Activated effector memory CD4-positive, alpha-beta T cell treated with Interleukin-2 at 50 U/mL for 16 hours (primary cell): Measurements from ENCODE around the gene ASB10.

Experiments
- DNase-seq: peaks from one replicate; pipeline ENCODE4 v3.0.0-alpha.2; 2020

Gene ASB10

GRCh38 chr7:151134743-151135524 lies 52.1 kb downstream of the ASB10 start:
- DNase-seq = no peak

DNA sequence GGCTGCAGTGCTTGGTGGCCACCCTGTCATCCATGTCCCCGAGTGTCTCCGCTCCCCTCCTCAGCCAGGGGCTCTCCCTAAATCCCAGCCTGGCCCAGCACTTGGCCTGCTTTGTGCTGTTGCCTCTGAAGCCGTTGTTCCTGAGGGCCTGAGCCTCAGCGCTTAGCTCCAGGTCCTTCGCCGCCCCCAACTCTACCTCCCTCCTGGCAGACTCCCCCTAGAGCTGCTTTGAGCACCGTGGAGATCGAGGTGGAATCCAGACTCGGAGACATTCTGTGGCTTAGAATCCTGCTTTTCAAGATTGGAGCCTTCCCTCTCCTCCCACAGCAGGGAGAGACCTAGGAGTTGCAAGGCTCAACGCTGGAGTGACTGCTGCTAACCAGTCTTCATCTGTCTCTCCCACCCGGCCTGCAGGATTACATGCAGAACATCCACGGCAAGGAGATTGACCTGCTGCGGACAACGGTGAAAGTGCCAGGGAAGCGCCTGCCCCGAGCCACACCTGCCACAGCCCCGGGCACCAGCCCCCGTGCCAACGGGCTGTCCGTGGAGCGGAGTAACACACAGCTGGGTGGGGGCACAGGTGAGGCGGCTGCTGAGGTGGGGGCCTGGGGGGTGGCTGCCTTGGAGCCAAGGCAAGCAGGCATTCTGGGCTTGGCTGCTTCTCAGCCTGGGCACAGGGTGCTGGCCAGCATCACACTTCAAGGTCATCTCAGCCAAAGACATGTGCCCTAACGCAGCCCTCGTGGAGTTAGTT lies 52.9 kb downstream of the ASB10 start:
- no peak for DNase-seq

DNA sequence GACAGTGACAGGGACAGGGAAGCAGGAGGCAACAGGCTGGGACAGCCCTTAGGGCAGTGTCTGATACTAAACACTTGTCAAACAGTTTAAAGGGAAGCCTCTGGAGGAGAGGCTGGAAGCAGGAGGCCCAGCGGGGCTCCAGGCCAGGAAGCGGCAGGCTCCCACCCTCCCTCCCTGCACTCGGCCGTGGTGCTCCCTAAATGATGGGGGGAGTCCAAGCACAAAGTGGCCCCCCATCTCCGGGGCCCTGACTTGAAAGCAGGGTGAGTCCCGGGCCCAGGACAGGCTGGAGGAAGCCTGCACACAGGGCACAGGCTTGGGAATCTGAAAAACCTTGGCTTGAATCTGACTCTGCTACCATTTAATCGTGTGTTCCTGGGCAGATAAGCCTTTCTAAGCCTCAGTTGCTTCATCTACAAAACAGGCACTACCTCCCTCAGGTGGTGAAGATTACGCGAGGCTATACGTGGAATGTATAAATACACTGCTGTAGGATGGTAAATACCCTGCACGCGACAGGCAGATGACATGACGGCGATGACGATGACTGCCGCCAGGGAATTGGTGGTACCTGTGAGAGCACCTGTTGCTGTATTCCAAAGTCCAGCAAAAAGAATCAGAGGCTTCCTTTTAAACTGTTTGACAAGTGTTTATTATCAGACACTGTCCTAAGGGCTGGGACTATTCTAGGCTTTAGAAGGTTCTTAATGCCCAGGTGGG lies 53.6 kb downstream of the ASB10 start:
- no peak for DNase-seq

- no peak for DNase-seq
Observed at GRCh38 chr7:151132461-151133205, 54.4 kb downstream of the ASB10 start.

GRCh38 chr7:151131592-151132293 lies 55.3 kb downstream of the ASB10 start:
- DNase-seq = no peak

DNA sequence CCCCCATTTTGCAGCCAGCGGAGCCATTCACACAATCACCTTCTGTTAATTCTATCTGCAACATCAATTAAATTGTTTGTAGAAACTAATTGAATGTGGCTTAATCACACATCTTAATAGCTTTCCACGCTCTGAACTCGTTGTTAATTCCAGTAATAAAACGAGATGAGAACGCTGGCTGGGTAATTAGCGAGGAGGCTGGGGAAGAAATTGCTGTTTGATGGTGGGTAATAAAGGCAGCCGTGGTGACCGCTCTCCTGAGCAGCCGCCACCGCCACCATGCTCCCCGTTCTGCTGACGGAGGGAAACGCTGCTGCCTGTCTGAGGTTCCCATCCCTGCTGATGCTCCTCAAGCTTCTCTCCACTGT lies 55.8 kb downstream of the ASB10 start:
- no peak for DNase-seq

- DNase-seq = no peak
Observed at GRCh38 chr7:151130741-151131157, 56.3 kb downstream of the ASB10 start.

- DNase-seq = no peak
Observed at GRCh38 chr7:151129960-151130591, 57.0 kb downstream of the ASB10 start.

DNA sequence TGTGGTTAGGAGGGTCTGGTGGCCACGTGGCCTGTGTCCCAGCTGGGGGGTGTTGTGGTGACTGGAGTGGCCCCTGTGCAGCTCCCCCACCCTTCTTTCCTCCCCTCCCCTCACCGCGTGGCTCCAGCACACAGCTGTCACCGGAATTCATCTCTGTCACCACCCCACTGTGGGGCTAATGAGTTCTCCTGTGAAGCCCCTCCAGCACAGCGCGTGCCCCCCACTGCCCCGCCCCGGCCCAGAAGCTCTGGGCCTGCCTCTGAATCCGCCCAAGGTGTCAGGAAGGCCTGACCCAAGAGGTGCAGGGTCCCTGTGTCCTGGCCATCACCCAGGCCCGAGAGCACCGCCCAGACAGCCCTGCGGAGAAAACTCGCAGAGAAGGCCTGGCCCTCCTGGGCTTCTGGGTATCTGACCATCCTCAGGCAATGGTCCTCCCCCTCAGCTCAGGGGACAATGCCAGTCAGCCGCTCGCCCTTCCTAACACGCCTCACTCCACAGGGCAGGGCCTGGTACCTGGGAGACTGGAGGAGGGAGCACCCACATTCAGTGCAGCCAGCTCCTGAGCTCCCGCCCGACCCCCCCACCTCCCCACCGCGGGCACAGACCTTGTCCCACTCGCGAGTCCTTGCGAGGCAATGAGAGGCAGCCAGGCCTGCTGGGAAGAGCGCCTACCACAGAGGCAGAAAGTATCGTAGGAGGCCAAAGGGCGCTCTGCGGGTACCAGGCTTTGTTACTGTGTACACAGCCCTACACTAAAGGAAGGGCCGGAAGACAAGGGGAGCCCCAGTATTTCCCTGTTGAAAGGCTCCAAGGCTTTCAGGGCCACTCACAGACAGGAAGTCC lies 57.7 kb downstream of the ASB10 start:
- no peak for DNase-seq

GRCh38 chr7:151128716-151129115 lies 58.3 kb downstream of the ASB10 start:
- DNase-seq = no peak

DNA sequence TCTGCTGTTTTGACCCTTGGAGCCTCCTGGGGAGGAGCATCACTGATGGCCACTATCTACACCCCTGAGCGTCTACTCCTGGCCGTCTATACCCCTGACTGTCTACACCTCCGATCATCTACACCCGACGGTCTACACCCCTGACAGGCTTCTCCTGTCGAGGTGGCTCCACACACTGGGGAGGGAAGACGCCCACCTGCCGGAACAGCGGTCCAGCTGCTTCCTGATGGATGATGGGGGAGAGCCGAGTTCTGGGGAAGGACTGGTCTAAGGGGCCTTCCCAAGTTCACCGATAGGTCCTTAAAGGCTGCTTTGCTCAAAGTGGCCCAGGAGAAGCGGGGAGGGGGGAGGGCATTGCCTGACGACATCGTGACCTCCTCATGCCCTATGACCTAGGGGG lies 58.9 kb downstream of the ASB10 start:
- DNase-seq = no peak

DNA sequence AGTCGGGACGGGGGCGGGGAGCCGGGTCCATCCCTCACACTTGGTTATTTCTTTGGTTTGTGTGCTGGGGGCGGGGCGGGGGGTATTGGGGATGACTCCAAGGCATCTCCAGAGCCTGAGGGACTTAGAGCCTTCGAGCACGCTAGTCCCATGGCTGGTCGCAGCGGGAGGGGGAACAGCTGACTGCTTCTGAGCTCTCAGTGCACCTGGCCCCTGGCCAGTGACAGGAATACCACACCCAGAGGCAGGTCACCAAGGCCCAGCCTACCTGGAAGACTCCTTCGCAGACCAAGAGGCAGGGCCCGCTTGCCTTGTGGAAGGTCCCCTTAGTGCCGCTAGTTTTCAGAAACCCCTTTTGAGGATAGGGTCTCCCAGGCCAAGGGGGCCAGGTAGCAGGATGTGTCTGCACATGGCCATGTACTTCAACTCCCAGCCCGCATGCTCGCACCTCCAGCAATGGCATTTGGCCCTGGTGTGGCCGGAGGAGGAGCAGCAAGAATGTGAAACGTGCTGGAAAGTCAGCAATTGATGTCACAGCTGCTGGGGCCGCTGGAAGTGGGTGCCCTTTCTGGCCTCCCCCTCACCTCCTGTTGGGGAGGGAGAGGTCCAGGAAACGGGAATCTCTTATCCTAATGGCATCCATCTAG lies 60.4 kb downstream of the ASB10 start:
- DNase-seq = no peak

DNA sequence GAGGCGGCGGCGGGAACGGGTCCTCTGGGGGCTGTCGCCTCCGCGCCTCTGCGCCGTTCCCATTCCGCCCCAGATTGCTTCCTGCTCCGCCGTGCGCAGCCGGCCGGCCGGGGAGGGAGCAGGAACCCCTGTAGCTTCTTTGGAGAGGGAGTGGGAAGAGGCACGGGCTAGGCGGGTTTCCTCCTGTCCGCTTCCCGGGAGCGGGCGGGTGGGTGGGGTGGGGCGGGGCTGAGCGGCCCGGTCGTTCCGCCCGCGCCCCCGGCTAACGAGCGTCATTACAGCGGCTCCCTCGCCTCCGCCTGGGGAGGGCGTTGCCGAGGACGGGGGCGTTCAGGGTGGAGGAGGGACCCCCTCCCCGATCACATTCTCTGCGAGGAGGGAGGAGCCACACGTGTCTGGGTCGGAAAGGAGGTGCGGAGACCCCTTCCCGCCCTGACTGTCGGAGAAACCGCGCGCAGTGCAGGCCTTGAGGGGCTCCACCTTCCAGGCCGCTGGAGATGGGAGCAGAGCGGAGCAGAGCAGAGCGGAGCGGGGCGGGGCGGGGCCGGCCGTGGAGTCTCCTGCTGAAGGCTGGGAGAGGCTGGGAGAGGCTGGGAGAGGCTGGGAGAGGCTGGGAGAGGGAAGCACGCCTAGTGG lies 61.1 kb downstream of the ASB10 start:
- no peak for DNase-seq
